ENCODE results near the gene CLIP1.
"Not testable (repeated sequence)": the region's sequence is repeated elsewhere in the genome, so short reads cannot be mapped to it uniquely, and the experiment has no call there.

The CLIP1 gene

DNA sequence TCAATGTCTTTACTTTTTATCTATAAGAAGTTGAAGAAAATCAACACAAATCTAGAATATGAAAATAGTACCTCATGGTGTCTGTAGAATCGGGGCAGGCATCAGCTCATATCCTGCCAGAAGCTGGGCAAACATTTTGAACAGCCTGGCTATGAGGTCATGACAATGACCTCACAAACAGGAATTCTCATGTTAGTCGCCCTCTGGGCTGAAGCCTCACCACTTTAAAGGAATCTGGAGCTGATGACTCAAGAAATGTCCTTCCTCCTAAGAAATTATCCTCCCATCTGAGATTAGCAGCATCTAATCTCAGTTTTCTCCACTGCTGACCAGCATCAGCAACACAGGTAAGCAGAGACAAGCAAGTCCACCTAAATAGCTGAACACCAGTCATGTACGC, 27.1 kb downstream of the CLIP1 start:
- no peak for DNase-seq (ENCODE audit: low spot score)

DNA sequence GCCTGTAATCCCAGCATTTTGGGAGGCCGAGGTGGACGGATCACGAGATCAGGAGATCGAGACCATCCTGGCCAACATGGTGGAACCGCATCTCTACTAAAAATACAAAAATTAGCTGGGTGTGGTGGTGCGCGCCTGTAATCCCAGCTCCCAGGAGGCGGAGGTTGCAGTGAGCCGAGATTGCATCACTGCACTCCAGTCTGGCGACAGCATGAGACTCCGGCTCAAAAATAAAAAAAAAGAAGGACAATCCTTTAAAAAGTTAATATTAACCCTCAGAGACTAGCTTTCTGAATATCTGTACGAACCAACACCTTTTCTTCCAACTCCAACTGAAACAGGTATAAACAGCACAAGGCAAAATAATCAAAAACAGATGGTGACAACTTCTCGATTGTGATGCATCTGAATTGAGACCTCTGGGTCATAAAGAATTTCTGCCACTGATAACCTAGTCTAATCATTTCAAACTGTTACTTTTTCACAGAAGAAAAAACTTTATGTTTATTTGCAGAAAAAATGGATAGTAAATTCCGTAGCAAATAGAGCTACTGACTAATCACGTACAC, 27.8 kb downstream of the CLIP1 start:
- DNase-seq (ENCODE audit: low spot score), result no peak

- no peak for DNase-seq (ENCODE audit: low spot score)
Measured at GRCh38 chr12:122393817-122394216, 28.7 kb downstream of the CLIP1 start.

GRCh38 chr12:122392411-122392810, 30.1 kb downstream of the CLIP1 start:
- no peak for DNase-seq (ENCODE audit: low spot score)

GRCh38 chr12:122389677-122390076, 32.8 kb downstream of the CLIP1 start:
- no peak for DNase-seq (ENCODE audit: low spot score)

- no peak for DNase-seq (ENCODE audit: low spot score)
Measured at GRCh38 chr12:122387887-122388286, 34.6 kb downstream of the CLIP1 start.

DNA sequence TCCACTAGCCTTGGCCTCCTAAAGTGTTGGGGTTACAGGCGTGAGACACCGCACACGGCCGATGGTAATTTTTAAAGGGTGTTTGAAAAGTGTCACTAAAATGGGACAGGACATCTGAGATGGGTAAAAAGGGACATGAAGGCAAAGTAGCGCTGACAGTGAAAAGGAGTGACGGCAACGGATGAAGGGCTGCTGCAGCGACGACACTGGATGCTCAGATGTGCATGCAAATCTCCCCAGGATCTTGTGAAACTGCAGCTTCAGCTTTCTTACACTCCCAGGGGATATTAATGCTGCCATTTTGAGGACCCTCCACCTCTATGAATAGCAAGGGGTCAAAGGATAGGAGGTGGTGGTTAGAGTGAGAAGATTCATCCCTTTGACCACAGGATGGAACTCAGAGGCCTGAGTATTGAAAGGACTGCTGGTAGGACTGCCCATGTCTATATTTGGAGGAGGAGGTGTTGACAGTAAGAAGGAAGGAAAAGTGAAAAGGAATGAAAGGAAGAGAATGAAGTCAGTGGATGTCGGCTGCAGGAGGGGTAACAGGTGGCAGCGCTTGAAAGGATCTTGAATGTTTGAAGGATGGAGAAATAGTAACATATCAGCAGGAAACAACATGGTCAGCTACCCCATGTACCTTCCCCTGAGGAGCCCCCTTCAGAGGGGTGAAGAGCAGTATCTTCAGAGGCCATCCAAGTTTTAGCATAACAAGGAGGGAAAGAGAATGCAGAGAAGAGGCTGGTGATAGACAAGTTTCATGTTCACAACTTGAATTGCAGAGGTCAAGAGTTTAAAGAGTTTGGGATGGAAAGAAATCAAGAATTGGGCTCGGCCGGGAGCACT, 37.1 kb downstream of the CLIP1 start:
- DNase-seq (ENCODE audit: low spot score), result no peak

DNA sequence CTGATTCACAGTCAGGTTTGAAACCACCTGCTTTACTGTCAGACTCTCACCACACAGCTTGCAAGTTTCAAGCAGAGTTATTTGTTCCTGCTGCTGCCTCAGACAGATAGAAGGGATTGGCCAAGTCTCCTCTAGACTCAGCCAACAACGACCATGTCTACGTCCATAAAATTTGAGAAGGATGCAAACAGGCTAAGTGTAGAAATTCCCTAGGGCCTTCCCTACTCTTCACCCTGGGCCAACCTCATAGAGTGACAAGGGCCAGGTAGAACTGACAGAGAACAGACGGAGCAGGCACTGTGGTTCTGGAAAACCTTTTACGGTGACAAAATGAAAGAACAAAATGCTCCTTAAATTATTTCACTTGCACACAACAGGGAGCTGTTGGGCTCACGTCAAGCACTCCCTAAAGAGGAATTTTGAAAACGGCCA, 39.5 kb downstream of the CLIP1 start:
- DNase-seq (ENCODE audit: low spot score), result no peak

GRCh38 chr12:122381021-122381420, 41.4 kb downstream of the CLIP1 start:
- no peak for DNase-seq (ENCODE audit: low spot score)

- DNase-seq (ENCODE audit: low spot score), result not testable (repeated sequence)
Measured at GRCh38 chr12:122376751-122377150, 45.7 kb downstream of the CLIP1 start.

DNA sequence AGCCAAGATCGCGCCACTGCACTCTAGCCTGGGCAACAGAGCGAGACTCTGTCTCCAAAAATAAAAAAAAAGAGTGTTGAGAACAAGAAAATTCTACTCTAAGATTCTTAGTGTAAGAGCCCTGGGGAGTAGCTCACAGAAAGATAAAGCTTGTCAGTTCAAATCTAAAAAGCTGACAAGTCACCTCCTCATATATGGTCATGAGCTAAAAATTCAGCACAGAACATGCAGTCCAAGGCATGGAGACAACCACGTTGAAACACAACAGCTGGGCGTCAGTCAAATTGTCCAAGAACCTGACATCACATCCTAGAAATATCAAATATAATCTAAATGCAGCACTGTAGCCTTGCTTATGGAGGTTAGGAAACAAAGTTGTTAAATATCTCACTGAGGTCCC, 47.8 kb downstream of the CLIP1 start:
- no peak for DNase-seq (ENCODE audit: low spot score)

GRCh38 chr12:122371475-122372045, 50.9 kb downstream of the CLIP1 start:
- DNase-seq (ENCODE audit: low spot score), result no peak

- DNase-seq (ENCODE audit: low spot score), result no peak
Measured at GRCh38 chr12:122368361-122369073, 54.0 kb downstream of the CLIP1 start.

DNA sequence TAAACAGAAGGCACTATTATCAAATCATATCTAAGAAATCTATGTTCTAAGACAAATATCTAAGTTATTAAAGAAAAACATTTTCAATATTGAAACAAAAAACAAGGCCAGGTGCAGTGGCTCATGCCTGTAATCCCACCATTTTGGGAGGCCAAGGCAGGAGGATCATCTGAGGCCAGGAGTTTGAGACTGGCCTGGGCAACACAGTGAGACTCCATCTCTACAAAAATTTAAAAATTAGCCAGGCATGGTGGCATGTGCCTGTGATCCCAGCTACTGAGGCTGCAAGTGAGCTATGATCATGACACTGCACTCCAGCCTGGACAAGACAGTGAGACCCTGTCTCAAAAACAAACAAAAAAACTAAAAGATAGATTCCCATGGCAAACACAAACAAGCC, 54.8 kb downstream of the CLIP1 start:
- DNase-seq (ENCODE audit: low spot score), result not testable (repeated sequence)

GRCh38 chr12:122366685-122367475, 55.6 kb downstream of the CLIP1 start:
- DNase-seq (ENCODE audit: low spot score), result no peak

- DNase-seq (ENCODE audit: low spot score), result not testable (repeated sequence)
Measured at GRCh38 chr12:122365226-122365625, 57.2 kb downstream of the CLIP1 start.

DNA sequence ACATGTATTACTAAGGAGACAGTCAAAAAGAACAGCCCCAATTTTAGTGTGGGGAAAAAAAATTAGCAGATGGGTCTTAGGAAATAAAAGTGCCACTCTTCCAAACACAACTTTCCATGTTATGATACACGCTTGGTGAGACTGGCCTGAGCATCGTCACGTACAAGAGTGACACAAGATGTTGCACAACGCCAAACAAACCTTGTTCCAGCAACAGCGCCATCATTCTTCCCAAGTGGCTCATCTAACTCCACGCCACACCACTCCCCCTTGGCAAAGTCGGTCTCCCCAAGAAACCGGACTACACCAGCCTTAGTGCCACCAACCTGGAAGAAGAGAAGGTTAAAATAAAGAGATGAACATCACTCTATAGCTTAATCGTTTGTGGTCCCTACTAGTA, 58.7 kb downstream of the CLIP1 start:
- DNase-seq (ENCODE audit: low spot score), result no peak

DNA sequence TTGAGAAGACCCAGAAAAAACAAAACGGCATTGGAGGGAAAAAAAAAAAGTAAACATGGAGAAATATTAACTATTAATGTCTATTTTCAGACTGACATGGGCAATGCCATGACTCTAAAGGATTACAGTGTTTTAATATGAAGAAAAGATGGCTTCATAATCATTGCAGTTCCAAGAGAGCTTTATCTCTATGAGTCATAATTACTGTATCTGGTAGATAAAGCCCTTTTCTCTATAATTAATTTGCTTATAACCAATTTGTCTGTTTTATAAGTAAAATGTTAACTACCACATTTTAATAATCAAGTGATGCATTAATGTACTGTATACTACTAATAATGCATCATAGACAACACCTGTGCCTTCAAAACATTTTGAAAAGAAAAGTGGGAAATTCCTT, 59.7 kb downstream of the CLIP1 start:
- DNase-seq (ENCODE audit: low spot score), result no peak

DNA sequence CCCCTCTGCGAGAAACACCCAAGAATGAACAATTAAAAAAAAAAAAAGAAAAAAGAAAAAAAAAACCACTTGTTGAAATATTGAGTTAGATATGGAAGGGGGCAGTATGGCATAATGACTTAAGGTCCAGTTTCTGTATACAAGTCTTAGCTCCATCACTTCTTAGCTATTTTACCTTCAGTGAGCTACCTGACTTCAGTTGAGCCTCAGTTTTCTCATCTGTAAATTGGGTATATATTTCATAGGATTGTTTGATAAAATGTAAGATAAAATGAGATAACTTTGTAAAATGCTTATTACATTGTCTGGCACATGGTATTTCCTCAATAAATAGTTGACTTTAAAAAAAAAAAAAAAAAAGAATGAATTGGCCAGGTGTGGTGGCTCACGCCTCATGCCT, 64.1 kb downstream of the CLIP1 start:
- not testable (repeated sequence) for DNase-seq (ENCODE audit: low spot score)

DNA sequence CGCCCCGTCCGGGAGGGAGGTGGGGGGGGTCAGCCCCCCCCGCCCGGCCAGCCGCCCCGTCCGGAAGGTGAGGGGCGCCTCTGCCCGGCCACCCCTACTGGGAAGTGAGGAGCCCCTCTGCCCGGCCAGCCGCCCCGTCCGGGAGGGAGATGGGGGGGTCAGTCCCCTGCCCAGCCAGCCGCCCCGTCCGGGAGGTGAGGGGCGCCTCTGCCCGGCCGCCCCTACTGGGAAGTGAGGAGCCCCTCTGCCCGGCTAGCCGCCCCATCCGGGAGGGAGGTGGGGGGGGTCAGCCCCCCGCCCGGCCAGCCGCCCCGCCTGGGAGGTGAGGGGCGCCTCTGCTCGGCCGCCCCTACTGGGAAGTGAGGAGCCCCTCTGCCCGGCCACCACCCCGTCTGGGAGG, 64.9 kb downstream of the CLIP1 start:
- not testable (repeated sequence) for DNase-seq (ENCODE audit: low spot score)

- DNase-seq (ENCODE audit: low spot score), result not testable (repeated sequence)
Measured at GRCh38 chr12:122356991-122357390, 65.5 kb downstream of the CLIP1 start.

- peak; percentile 56 for DNase-seq (ENCODE audit: low spot score)
Measured at GRCh38 chr12:122356192-122356635, 66.3 kb downstream of the CLIP1 start.

Data from ecto neural progenitor cell (in vitro differentiated cells).